Cardiac muscle cell (in vitro differentiated cells and primary cell): Measurements from ENCODE around the gene TLR9. TPM values are rescaled to one million over a fixed set of nuclear protein-coding genes. Genes with fewer than 3 reads are reported as not detected.

ENCODE experiments used
- DNase-seq, 2 donors: peaks; one replicate each; pipeline versions ENCODE4 v3.0.0 to v3.0.0-alpha.2; 2010 to 2017; ENCODE audit warnings: low read depth in 1 of 2, low spot score in 1 of 2
- H3K27ac ChIP-seq: fragments of 200-600 bp; sonication (generic); 2 replicates; pipeline ENCODE4 v1.5.1; 2016
- H3K27me3 ChIP-seq: fragments of 200-600 bp; sonication (generic); 2 replicates; pipeline ENCODE4 v1.6.0; 2016; ENCODE audit warnings: control low read depth
- H3K36me3 ChIP-seq: fragments of 200-600 bp; sonication (generic); 2 replicates; pipeline ENCODE4 v1.5.1; 2016; ENCODE audit warnings: control low read depth
- H3K4me1 ChIP-seq: fragments of 200-600 bp; sonication (generic); 2 replicates; pipeline ENCODE4 v1.8.1; 2017; ENCODE audit warnings: low read depth, mild to moderate bottlenecking, mixed run types
- H3K4me3 ChIP-seq: fragments of 200-600 bp; sonication (generic); 2 replicates; pipeline ENCODE4 v1.5.1; 2016; ENCODE audit warnings: mild to moderate bottlenecking
- H3K9me3 ChIP-seq: fragments of 200-600 bp; sonication (generic); 2 replicates; pipeline ENCODE4 v1.5.1; 2017; ENCODE audit warnings: low read depth, mild to moderate bottlenecking, control low read depth
- CTCF ChIP-seq: IDR thresholded peaks from 2 replicates; pipeline ENCODE4 v1.5.1; 2012; ENCODE audit warnings: low read depth, mild to moderate bottlenecking, low read length
- polyA plus RNA-seq: library from polyadenylated mRNA; unstranded; fragments of >200 nt; fragmentation: Nextera tagmentation; extraction: Ambion mirVana; gene quantifications from 2 replicates; pipeline ENCODE4 v1.2.1, GENCODE V29; 2016
- total RNA-seq: library from RNA; depleted of rRNA; stranded (reverse); fragments of >200 nt; gene quantifications from 2 replicates; pipeline ENCODE4 v1.2.3, GENCODE V29; 2016

TLR9 gene
- total and polyA plus RNA-seq, 2 experiments from 2014 or later: 0.15 TPM; not detected in 1

GRCh38 chr3:52190294-52191074 is 35.0 kb downstream of the TLR9 start:
- H3K36me3 ChIP-seq: no peaks in the 10 kb centered on the region
- DNase-seq: peak in 1 of 2 donors; percentile 78
- H3K27ac ChIP-seq: peak overlapping the region; percentile 28
- no peak for TF ChIP-seq CTCF
- no peaks in the 10 kb centered on the region for H3K9me3 ChIP-seq
- no peaks in the 10 kb centered on the region for H3K27me3 ChIP-seq
- H3K4me3 ChIP-seq: no peak overlapping the region
- H3K4me1 ChIP-seq: peaks cover 18% of the 10 kb centered on the region

- no peak for DNase-seq
- TF ChIP-seq CTCF: no peak
- peaks cover 18% of the 10 kb centered on the region for H3K4me1 ChIP-seq
- no peak overlapping the region for H3K4me3 ChIP-seq
- peak overlapping the region; percentile 56 for H3K27ac ChIP-seq
- no peaks in the 10 kb centered on the region for H3K36me3 ChIP-seq
- no peaks in the 10 kb centered on the region for H3K9me3 ChIP-seq
- no peaks in the 10 kb centered on the region for H3K27me3 ChIP-seq
These were observed 36.9 kb downstream of the TLR9 start for GRCh38 chr3:52188556-52188955.

- no peak for DNase-seq
- Histone ChIP-seq H3K9me3 (no peaks in the 10 kb centered on the region), H3K27ac (no peak overlapping the region), H3K27me3 (no peaks in the 10 kb centered on the region), H3K4me3 (no peak overlapping the region), H3K4me1 (peaks cover 24% of the 10 kb centered on the region), H3K36me3 (no peaks in the 10 kb centered on the region)
- no peak for TF ChIP-seq CTCF
These were observed 38.7 kb downstream of the TLR9 start for GRCh38 chr3:52186729-52187128.

GRCh38 chr3:52185837-52186236 is 39.6 kb downstream of the TLR9 start:
- DNase-seq: no peak
- no peaks in the 10 kb centered on the region for H3K27me3 ChIP-seq
- no peak overlapping the region for H3K27ac ChIP-seq
- H3K36me3 ChIP-seq: no peaks in the 10 kb centered on the region
- no peak for TF ChIP-seq CTCF
- no peaks in the 10 kb centered on the region for H3K9me3 ChIP-seq
- no peak overlapping the region for H3K4me3 ChIP-seq
- peaks cover 19% of the 10 kb centered on the region for H3K4me1 ChIP-seq

GRCh38 chr3:52185311-52185710 is 40.1 kb downstream of the TLR9 start:
- H3K27me3 ChIP-seq: no peaks in the 10 kb centered on the region
- TF ChIP-seq CTCF: no peak
- H3K27ac ChIP-seq: no peak overlapping the region
- H3K4me3 ChIP-seq: no peak overlapping the region
- DNase-seq: no peak
- no peaks in the 10 kb centered on the region for H3K36me3 ChIP-seq
- H3K9me3 ChIP-seq: no peaks in the 10 kb centered on the region
- peaks cover 15% of the 10 kb centered on the region for H3K4me1 ChIP-seq
